WI38 (cell line): ENCODE measurements around the gene PLXNA1.

Source experiments
- H3K4me3 ChIP-seq: 2 replicates; pipeline ENCODE4 v1.5.1; 2011; ENCODE audit warnings: low read depth, mild to moderate bottlenecking, control low read depth, low read length
- TF ChIP-seq, protein P1 (sequence below): IDR thresholded peaks from 2 replicates; pipeline ENCODE4 v1.5.1; 2012; ENCODE audit warnings: low read depth, mild to moderate bottlenecking, control low read depth, low read length

PLXNA1 gene

GRCh38 chr3:126982471-126983175, at the start of gene PLXNA1:
PLXNA1 (plus strand) TSS chr3:126983115; CDS start chr3:126988594, 5,479 bp downstream.
- TF ChIP-seq, protein P1, sequence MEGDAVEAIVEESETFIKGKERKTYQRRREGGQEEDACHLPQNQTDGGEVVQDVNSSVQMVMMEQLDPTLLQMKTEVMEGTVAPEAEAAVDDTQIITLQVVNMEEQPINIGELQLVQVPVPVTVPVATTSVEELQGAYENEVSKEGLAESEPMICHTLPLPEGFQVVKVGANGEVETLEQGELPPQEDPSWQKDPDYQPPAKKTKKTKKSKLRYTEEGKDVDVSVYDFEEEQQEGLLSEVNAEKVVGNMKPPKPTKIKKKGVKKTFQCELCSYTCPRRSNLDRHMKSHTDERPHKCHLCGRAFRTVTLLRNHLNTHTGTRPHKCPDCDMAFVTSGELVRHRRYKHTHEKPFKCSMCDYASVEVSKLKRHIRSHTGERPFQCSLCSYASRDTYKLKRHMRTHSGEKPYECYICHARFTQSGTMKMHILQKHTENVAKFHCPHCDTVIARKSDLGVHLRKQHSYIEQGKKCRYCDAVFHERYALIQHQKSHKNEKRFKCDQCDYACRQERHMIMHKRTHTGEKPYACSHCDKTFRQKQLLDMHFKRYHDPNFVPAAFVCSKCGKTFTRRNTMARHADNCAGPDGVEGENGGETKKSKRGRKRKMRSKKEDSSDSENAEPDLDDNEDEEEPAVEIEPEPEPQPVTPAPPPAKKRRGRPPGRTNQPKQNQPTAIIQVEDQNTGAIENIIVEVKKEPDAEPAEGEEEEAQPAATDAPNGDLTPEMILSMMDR = peak; percentile 92

DNA sequence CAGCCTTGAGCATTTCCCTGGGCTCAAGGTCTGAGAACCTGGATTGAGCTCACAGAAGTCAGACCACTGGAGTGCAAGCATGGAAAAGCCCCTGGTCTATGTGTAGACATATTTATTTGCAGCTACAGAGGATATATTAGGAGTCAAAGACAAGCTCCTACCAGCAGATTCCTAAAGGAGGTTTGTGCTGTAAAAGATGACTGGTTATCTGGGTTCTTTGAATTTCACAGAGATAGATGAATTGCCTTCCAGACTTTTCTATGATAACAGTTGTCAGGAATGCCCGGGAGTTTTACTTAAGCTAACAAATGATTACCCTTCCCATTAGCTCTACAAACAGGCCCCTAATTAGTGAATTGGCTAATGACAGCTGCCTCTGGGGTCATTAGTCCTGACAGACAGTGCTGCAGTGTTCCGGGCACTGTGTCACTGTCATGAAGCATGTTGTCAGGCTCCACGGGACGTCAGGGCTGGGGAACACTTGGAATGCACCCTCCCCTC, 48.8 kb upstream of the PLXNA1 start:
- TF ChIP-seq, protein P1 = no peak
- no peak overlapping the region for H3K4me3 ChIP-seq

More at GRCh38 chr3:126982471-126983175, at the start of gene PLXNA1:
- peak within 1 kb of the TSS; percentile 87 for H3K4me3 ChIP-seq

DNA sequence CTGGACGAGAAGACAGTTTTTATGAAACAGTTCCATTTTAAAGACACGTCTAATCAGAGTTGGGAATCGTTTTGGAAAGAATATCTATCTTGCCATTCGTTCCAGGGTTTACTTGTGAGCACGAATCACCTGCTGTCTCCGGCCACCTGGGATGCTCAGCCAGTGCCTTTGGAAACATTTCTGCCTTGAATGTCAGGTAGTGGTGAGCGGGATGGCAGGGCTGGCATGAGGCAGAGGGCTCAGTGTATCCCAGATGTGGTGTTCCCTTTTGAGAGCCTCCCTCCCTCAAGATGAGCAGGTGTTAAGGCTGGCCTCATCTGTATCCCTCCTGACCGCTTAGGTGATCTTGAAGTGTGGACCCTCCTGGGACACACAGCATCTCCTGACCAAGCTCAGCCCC, 47.9 kb upstream of the PLXNA1 start:
- no peak overlapping the region for H3K4me3 ChIP-seq
- TF ChIP-seq, protein P1 = no peak

DNA sequence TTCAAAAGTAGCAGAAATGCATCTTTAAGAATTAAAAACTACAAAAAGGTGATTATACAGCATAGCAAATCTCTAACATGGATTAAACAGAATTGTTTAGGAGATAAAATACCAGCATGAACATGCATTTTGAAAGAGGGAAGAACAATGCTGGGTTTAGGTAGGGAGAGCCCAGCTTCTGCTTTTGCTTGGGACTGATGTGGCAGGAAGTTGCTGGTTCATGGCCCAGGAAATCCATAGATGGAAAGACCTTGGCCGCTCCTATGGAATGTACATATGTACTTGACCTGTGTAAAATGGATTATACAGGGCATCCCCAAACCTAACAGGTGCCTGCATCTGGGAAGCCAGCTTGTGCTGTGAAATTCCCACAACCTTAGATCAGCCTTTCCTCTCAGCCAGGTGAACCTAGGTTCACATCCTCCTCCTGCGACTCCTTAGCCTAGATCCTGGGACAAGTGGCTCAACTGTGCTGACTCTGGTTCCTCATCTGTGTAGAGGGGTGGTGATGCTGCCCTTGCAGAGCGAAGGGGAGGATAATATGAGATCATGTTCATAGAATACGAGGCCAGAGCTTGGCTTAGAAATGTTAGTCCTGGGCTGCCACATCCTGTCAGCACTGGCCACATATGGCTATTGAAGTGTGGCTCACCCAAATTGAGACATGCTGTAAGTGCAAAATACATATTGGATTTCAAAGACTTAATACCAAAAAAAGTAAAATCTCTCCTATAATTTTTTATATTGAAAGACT, 47.0 kb upstream of the PLXNA1 start:
- no peak overlapping the region for H3K4me3 ChIP-seq
- TF ChIP-seq, protein P1 = no peak

DNA sequence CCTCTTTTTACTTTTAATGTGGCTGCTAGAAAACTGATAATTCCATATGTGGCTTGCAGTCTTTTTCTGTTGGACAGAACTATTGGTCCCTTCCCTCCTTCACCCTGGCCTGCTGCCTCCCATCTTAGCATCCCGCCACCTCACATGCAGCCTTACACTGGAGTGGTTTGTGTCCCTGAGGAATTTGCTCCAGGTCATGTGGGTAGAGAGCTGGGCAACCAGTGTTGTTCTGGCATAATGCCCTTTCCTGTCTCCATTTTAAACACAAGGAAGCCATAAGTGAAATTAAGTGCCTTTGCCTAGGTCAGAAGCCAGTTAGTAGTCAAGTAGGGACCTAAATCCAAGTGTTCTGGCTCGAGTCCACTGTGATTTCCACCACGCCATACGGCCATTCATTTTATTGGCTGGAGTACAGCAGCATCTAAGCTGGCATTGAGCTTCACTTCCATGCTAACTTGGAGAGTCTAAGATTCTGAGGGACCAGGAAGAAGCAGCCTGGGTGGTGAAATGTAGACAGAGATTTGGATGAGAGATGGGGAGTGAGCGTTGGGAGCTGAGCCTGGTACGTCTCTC, 46.0 kb upstream of the PLXNA1 start:
- TF ChIP-seq, protein P1 = no peak
- no peak overlapping the region for H3K4me3 ChIP-seq

GRCh38 chr3:126937533-126937932, 45.4 kb upstream of the PLXNA1 start:
- no peak overlapping the region for H3K4me3 ChIP-seq
- TF ChIP-seq, protein P1 = no peak

GRCh38 chr3:126937973-126938372, 44.9 kb upstream of the PLXNA1 start:
- H3K4me3 ChIP-seq = no peak overlapping the region
- TF ChIP-seq, protein P1 = no peak
